Lower leg skin (tissue), 4 donors: ENCODE results near the gene KDM6A. TPM values are rescaled to one million over a fixed set of nuclear protein-coding genes. Genes with fewer than 3 reads are reported as not detected.

Experiments used
- DNase-seq, 2 donors: peaks; one replicate each; pipeline ENCODE4 v3.0.0-alpha.2; 2019; ENCODE audit warnings: low spot score in 2 of 2
- H3K4me3 ChIP-seq: fragments of 200-600 bp; sonication (generic); 2 replicates; pipeline ENCODE4 v1.5.1; 2017; ENCODE audit warnings: mild to moderate bottlenecking, low read depth; ENCODE audit not compliant: poor library complexity, severe bottlenecking
- CTCF ChIP-seq, 3 donors: fragments of 450-650 bp; IDR thresholded peaks; one replicate each; pipeline ENCODE4 v1.5.1; 2016; ENCODE audit warnings: antibody characterized with exemption in 3 of 3, mild to moderate bottlenecking in 3 of 3, moderate library complexity in 2 of 3
- POLR2A ChIP-seq, 2 donors: fragments of 450-650 bp; IDR thresholded peaks; one replicate each; pipeline ENCODE4 v1.6.1; 2016 to 2017; ENCODE audit warnings: antibody characterized with exemption in 2 of 2, mild to moderate bottlenecking in 1 of 2, moderate library complexity in 1 of 2
- WGBS, 2 donors: methylation state at CpG; one replicate each; pipeline ENCODE4 v1.1.5; 2018; 5-methylcytosine and 5-hydroxymethylcytosine counted together
- intact Hi-C: fragments of 100-400 bp; cut with DNase I; formaldehyde crosslinking; loops from one replicate; pipeline ENCODE4 v1.15.0; 2023; ENCODE audit warnings: low total_unique reads
- total RNA-seq, 4 donors: library from RNA; depleted of rRNA; stranded (reverse); fragments of >200 nt; gene quantifications; one replicate each; pipeline ENCODE4 v1.1.0, GENCODE V29; 2016

KDM6A gene
- total RNA-seq, 4 donors from 2014 or later: 30.3 to 88.2 (median 43.7) TPM

DNA sequence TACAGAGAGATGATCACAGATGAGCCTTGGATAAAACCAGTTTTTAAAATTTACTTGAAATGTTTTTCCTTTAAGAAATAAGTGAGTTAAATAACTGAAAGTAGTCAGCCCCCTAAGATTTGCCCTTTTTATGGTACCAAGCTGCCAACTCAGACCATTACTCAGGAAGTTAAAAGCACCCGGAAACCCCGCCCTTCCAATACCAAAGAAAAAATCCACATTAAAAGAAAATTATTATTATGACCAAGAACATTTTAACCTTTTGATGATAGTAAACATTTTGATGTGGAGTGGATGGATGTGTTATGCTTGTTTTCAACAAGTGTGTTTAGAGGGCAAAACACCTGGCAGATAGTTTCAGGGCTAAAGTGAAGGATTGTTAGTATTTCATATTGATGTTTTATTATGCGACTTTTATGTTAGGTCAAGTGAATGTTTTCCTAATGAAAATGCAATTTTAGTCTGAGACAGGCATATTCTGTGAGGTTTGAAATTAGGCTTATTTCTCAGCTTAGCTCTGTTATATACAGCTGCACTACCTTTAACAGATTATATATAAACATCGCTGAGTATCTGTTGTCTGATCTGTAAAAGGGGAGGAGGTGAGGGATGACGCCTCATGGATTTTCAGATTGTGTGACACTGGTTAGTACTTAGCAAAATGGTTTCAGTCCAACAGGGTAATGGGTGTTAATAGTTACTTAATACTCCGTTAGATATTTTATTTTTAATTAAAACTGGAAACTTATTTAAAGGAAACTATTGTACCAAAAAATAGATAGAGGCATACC, 89.0 kb downstream of the KDM6A start:
- no peak for DNase-seq
- WGBS, 2 donors: 94 to 95% methylated on average over 6 of the region's 6 CpGs
- intact Hi-C loops: no loop called here
- TF ChIP-seq POLR2A (IDR thresholded peaks at IDR 0.05): no peak
- no peak for TF ChIP-seq CTCF (IDR thresholded peaks at IDR 0.05)
- no peak overlapping the region for H3K4me3 ChIP-seq

GRCh38 chrX:44962944-44963343, 90.0 kb downstream of the KDM6A start:
- TF ChIP-seq CTCF (IDR thresholded peaks at IDR 0.05): no peak
- TF ChIP-seq POLR2A (IDR thresholded peaks at IDR 0.05): no peak
- 97% methylated on average over 5 of the region's 5 CpGs for WGBS, 2 donors

DNA sequence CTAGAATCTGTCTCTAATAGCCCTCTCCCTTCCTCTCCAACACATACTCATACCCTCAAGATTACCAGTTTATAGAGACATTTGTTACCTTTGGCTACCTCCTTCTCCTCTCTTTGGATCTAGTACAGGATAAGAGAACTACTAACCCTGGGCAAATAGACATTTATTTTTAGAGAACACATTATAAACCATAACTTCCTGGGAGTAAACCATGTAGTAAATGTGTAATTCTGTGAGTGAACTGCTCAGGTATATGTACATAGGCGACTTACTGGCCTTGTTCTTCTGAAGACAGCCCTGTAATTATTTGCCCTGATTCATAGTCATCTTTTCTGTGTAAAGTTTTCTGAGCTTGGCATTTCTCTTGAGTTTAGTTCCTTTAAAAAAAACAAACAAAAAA, 94.2 kb downstream of the KDM6A start:
- no peak for DNase-seq
- H3K4me3 ChIP-seq: no peak overlapping the region
- intact Hi-C loops: no loop called here
- TF ChIP-seq CTCF (IDR thresholded peaks at IDR 0.05): no peak
- TF ChIP-seq POLR2A (IDR thresholded peaks at IDR 0.05): no peak
- 77 to 88% methylated on average over 1 of the region's 1 CpG for WGBS, 2 donors

More at GRCh38 chrX:44962944-44963343, 90.0 kb downstream of the KDM6A start:
- no peak for DNase-seq
- intact Hi-C loops: no loop called here
- no peak overlapping the region for H3K4me3 ChIP-seq

DNA sequence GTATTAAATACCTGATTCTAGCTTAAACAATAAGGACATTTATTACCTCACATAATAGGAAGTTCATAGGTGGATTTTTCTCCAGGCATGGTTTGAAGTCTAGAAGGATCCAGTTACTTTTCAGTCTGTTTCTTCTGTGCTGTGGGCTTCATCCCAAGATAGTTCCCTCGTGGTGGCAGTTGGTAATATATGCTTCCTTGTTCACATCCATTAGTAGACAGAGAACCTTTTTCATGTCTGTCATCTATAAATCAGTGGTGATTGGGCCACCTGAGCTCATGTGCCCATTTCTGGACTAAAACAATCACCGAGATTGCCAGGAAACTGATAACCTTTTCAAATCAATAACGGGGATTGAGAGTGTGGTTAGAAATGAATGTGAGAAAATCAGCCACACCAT, 97.7 kb downstream of the KDM6A start:
- no peak overlapping the region for H3K4me3 ChIP-seq
- DNase-seq: no peak
- TF ChIP-seq POLR2A (IDR thresholded peaks at IDR 0.05): no peak
- TF ChIP-seq CTCF (IDR thresholded peaks at IDR 0.05): no peak
- WGBS, 2 donors: 69 to 80% methylated on average over 3 of the region's 3 CpGs
- intact Hi-C loops: no loop called here

DNA sequence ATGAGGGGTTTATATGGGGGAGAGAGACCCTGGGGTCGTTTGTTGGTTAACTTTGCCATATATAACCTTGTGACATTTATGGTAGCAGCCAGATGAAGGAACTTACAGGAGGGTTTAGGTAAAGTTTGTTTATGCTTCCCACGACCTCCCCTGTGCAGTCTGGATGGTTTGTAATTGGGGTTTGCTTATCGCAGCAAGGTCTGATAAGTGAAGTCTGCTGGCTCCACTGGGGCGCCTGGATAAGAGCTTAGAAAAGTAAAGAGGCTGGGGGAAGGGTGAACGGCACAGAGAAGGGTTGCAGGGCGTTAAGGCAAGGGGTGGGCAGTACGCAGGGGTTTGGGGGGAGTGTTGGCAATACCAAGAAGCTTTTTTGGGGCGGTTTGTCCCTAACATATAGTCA, 98.7 kb downstream of the KDM6A start:
- no peak overlapping the region for H3K4me3 ChIP-seq
- intact Hi-C loops: no loop called here
- DNase-seq: no peak
- TF ChIP-seq CTCF (IDR thresholded peaks at IDR 0.05) (no peak), POLR2A (IDR thresholded peaks at IDR 0.05) (no peak)
- WGBS, 2 donors: 69 to 78% methylated on average over 8 of the region's 8 CpGs

GRCh38 chrX:44972132-44972531, 99.1 kb downstream of the KDM6A start:
- 82 to 93% methylated on average over 2 of the region's 2 CpGs for WGBS, 2 donors
- H3K4me3 ChIP-seq: no peak overlapping the region
- intact Hi-C loops: no loop called here
- no peak for TF ChIP-seq CTCF (IDR thresholded peaks at IDR 0.05)
- no peak for TF ChIP-seq POLR2A (IDR thresholded peaks at IDR 0.05)
- no peak for DNase-seq
